T-helper 22 cell (primary cell): ENCODE results near the gene TMIGD3.

ENCODE experiments used
- DNase-seq: peaks from one replicate; pipeline ENCODE4 v3.0.0-alpha.2; 2020; ENCODE audit warnings: low read depth

TMIGD3 gene

DNA sequence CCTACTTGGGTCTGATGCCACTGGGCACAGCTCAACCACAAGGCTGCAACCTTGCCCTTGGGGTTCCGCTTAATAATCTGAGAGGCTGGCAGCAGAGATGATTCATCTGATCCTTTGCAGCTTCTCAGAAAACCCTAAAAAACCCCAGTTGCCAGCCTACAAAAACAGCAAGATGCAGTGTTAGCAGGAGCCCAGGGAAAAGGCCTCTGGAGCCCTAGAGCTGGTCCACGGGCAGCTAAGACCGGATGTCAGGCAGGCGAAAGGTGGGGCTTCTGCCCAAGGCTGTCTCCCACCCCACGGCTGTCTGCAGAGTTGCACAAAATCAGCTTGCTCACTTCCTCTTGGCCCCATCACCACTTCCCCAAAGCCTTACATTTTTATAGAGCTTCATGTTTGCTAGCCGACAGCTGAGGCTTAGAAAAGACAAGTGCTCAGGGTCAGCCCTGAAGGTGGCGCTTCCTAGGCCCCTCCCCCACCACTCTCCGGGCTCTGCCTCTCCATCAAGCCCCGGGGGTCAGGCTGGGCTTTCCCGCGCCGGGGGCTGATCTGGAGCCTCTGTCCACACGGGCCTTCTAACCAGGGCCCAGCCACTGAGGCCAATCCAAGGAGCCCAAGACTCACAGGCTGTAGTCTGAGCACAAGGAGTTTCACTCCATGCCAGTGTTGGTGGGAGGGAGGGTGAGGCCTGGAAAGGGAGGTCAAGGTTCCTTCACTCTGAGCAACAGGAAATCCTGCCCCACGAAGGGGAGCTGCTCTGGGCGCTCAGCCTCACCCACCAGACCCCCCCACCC is 4.2 kb upstream of the TMIGD3 start:
- DNase-seq = peak; percentile 46

DNA sequence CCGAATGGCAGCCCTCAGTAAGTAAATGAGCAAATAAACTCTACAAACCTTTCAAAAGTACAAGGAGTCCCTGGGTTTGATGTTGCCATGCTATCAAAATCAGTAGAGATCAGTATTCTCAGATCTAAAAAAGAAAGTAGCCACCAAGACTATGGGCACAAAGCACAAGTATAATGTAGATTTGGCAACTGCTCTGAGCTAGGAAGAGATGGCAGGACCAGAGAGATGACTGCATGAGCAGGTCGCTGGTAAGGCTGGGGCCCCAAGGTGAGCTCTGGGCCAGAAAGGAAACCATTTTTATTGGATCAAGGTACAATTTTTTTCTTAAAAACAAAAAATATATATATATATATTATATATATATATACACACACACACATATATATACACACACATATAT is 3.1 kb upstream of the TMIGD3 start:
- no peak for DNase-seq

GRCh38 chr1:111505641-111506119 is 2.2 kb upstream of the TMIGD3 start:
- no peak for DNase-seq

- DNase-seq = no peak
These were observed 664 bp upstream of the TMIGD3 start for GRCh38 chr1:111504097-111504496.

DNA sequence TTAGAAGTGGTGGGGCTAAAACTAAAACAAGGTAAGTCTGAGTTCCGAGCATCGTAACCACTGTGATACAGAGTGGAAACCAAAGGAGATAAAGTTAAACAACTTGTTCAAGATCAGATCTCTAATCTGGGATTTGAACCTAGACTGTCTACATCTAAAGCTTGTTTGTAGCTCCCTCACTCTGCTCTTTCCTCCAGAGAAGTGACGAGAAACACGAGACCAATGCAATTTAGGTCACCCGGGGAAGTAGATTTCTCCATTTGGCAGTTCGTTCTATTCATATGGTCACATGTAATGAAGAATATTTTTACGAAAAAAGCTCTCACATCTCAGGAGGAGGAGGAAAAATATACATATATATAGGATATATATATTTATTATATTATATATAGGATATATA is 1.8 kb downstream of the TMIGD3 start:
- DNase-seq = no peak

GRCh38 chr1:111499026-111499785 is 4.2 kb downstream of the TMIGD3 start:
- DNase-seq = no peak

- no peak for DNase-seq
These were observed 5.8 kb downstream of the TMIGD3 start for GRCh38 chr1:111497592-111497991.

DNA sequence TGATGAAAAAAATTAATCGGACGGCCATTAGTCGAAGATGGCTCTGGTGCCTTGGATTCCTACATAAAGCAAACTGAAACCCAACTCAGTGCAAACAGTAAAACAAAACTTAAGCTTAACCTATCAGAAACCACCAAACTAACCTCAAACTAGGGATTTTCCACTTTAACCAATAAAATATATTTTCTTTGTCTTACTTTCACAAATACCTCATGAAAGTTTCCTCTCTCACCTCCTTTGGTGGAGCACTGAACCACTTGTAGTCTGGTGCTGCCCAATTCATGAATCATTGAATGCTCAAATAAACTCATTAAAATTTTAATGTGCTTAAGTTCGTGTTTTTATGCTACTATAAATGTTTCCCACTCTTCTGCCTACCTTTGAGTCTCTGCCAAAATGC is 7.0 kb downstream of the TMIGD3 start:
- DNase-seq = no peak

- no peak for DNase-seq
These were observed 12.4 kb downstream of the TMIGD3 start for GRCh38 chr1:111491070-111491469.

DNA sequence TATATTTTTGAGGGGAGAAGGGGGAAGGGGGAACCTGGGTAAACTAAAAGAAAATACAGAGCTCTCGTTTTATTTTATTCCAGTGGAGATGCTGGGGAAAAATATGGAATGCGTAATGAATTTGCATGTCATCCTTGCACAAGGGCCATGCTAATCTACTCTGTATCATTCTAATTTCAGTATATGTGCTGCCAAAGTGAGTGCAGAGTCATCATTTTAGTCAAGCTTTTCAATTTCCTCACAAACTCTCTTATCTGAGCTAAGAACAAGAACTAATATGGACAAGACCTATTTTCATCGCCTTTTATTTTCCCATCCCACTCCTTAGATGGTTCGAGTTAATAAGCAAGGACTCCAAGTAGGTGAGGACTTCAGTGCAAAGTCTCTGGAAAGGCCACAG is 13.2 kb downstream of the TMIGD3 start:
- DNase-seq = no peak

- no peak for DNase-seq
These were observed 13.8 kb downstream of the TMIGD3 start for GRCh38 chr1:111489604-111490003.

- no peak for DNase-seq
These were observed 14.8 kb downstream of the TMIGD3 start for GRCh38 chr1:111488669-111489068.

- no peak for DNase-seq
These were observed 16.3 kb downstream of the TMIGD3 start for GRCh38 chr1:111487133-111487532.

GRCh38 chr1:111486431-111486830 is 17.0 kb downstream of the TMIGD3 start:
- DNase-seq = no peak

DNA sequence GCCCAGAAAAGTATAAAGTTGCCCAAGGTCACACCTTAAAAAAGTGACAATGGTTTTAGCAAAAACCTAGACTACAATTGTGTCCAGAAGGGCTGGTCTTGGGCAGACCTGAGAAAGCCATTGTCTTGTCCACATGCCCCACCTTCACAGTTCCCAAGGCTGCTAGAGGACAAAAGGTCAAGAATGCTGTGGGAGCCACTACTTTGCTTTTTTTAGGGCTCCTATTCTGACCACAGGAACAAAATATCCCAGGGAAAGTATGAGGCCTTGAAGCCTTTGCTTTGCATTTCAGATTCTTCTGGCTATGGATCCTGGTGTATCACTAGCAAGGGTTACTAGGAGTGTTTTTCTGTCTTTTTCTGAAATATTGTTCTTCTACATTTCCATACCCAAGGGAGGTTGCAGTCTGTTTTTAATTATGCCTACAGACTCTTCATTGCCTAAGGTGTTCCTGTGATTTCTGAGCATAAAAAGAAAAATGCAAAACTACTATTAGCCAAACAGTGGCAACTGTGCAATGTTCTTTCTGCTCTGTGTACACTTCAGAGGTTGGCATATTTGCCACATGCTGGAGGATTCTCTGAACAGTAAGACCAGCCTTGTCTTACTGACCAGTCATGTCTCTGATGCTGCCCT is 18.9 kb downstream of the TMIGD3 start:
- no peak for DNase-seq

- DNase-seq = no peak
These were observed 19.6 kb downstream of the TMIGD3 start for GRCh38 chr1:111483876-111484275.

- no peak for DNase-seq
These were observed 20.3 kb downstream of the TMIGD3 start for GRCh38 chr1:111483166-111483565.

DNA sequence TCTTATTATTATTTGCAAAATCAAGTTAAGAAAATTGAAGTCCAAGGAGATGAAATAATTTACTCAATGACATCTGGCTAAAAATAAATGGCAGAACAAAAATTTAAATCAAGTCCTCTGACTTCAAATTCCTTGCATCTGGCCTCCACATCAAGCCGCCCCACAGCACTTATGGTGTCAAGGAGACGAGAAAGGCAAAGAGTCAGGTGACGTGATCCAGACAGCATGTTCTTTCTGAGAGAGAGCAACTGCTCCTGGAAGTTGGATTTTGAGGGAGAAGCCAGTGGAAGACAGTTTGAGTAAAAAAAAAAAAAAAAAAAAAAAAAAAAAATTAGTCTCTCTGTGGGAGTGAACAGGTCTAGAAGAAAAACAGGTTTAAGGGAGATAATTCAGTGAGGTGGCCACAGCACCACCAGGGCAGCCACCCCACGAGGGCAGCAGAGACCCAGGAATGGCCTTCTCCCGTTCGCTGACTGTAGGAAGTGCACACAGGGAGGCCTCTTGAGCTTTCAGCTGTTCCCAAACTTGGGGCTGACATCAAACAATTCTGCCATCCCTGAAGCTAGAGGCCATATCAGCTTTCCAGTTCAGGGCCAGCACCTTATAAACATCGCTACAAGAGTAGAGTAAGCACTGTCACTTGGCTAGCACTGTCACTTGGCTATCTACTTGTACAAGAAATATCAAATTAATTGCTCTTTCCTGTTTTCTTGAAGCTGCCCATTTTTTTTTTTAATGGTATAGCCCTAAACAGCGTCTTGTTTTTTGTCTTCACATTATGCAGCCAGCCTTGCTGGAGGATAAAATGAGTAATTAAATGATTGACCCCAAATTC is 21.8 kb downstream of the TMIGD3 start:
- DNase-seq = peak; percentile 9

DNA sequence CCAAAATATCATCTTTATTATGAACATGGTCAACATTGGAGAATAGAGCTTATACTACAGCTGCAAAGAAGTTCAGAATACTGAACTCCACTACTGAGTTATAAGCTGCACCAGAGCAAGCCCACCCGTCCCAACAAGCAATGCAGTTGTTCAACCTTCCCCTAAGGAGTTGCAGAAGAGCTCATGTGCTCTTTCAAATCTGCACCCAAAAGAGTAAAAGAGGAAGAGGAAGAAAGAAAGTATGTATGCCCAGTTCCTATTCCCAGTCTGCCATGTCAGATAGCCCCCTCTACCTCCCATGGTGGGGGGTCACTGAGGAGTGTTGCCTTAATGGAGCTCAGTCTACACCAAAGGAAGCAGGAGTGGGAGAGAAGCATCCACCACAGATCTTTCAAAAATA is 22.8 kb downstream of the TMIGD3 start:
- DNase-seq = no peak

- DNase-seq = peak; percentile 13
These were observed 26.6 kb downstream of the TMIGD3 start for GRCh38 chr1:111476761-111477309.

GRCh38 chr1:111476214-111476613 is 27.2 kb downstream of the TMIGD3 start:
- DNase-seq = no peak

DNA sequence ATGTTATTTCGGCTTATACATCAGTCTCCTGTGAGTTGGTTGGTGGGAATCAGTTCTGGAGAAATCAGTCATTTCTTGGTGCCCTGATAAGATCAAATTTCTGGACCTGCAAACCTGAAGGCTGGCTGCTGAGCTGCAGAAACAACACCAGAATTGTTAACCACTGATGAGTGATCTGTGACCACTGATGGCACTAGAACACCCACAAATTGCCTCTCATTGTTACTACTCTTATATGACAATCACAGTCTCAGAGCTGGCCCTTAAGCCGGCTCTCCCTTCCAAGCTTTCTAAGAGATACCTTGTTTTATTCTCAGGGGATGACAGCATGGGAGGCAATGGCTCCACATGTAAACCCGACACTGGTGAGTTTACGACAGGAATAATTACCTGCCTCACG is 27.7 kb downstream of the TMIGD3 start:
- no peak for DNase-seq
